ENCODE results near the gene USP7. TPM values are rescaled to one million over a fixed set of nuclear protein-coding genes. Genes with fewer than 3 reads are reported as not detected.
A peak's percentile ranks its signal among the peaks of the same experiment; 100 is the strongest.

The USP7 gene
- total and polyA plus RNA-seq, 8 donors, result 13.0 to 56.5 (median 39.8) TPM

DNA sequence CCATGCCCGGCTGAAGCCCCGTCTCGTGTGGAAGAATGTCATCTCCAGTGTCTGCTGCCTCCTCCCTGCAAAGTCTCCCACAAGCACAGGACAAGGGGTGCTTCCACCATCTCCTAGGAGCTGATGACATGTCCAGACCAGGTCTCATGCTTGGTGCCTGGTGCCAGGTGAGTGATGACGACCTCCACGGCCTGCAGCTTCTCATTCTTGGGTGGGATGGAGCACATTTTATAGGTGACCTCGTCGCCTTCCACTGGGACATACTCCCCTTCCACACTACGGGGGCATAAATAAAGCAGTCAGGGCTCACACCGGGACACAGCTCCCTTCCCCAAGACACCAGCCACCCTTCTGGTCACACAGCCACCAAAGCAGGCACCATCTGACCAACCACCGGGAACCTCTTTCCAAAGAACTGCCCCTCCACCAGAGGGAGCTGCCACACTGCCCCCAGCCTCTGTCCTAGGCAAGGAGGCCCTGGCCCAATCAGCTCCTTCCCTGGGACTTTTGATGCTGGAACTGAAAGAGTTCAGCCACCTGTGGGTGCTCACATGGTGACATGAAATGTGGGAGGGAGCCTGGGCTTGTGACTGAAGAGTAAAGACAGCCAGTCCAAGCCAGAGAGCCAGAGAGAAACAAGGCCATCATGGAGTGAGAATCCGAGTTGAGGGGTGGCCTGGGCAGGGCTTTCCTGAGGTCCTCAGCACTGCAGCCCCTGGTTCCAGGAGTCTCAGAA lies 108.5 kb downstream of the USP7 start:
- ATAC-seq (no peak), FAIRE-seq (no peak), DNase-seq (peak in 2 of 6 donors; percentile 38 to 39)
- WGBS, 2 donors, result 94 to 96% methylated on average over 11 of the region's 11 CpGs
- H3K27me3 ChIP-seq, result no peaks in the 10 kb centered on the region
- H3K27ac ChIP-seq, result no peak overlapping the region
- no peaks in the 10 kb centered on the region for H3K9me3 ChIP-seq
- no peak overlapping the region for H3K4me3 ChIP-seq
- peaks cover 0 to 3% (median 0%) of the 10 kb centered on the region in 3 donors for H3K4me1 ChIP-seq
- peaks cover 0 to 19% (median 2%) of the 10 kb centered on the region in 3 donors for H3K36me3 ChIP-seq
- TF ChIP-seq, protein P1, sequence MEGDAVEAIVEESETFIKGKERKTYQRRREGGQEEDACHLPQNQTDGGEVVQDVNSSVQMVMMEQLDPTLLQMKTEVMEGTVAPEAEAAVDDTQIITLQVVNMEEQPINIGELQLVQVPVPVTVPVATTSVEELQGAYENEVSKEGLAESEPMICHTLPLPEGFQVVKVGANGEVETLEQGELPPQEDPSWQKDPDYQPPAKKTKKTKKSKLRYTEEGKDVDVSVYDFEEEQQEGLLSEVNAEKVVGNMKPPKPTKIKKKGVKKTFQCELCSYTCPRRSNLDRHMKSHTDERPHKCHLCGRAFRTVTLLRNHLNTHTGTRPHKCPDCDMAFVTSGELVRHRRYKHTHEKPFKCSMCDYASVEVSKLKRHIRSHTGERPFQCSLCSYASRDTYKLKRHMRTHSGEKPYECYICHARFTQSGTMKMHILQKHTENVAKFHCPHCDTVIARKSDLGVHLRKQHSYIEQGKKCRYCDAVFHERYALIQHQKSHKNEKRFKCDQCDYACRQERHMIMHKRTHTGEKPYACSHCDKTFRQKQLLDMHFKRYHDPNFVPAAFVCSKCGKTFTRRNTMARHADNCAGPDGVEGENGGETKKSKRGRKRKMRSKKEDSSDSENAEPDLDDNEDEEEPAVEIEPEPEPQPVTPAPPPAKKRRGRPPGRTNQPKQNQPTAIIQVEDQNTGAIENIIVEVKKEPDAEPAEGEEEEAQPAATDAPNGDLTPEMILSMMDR (IDR thresholded peaks at IDR 0.05), result no peak
- intact Hi-C loops (cut with DNase I), result no loop called here

DNA sequence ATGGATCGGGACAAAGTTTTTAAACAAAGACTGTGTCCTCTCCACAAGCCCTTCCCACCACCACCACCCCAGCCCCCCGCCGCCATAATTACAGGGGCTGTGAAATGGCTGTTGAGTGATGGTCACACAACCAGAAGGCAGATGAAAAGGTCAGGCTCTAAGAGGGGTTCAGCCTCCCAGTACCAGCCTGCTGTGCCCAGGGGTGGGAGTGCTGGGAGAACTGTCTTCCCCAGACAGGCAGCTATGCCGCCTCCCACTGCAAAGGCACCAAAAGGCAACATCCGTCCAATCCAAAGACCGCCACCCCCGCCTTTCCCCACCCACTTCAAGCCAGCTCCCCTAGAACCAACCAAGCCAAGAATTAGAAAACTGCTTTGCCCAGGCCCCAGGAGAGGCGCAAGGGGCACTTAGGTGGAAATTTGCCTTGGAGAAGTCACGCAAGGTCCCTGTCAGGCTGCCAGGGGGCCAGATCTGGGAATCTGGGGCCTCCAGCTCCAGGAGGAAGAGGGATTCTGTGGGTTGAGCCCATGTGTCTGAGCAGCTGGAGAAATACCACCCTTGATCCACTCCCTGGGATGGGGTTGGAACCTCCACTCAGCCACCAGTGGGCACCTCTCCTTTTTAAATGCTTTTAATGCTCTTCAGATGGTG lies 109.3 kb downstream of the USP7 start:
- no peaks in the 10 kb centered on the region for H3K9me3 ChIP-seq
- FAIRE-seq, result no peak
- H3K36me3 ChIP-seq, result peaks cover 0 to 27% (median 9%) of the 10 kb centered on the region in 3 donors
- H3K27me3 ChIP-seq, result no peaks in the 10 kb centered on the region
- TF ChIP-seq, protein P1 (IDR thresholded peaks at IDR 0.05), result no peak
- intact Hi-C loops (cut with DNase I), result no loop called here
- WGBS, 2 donors, result 94 to 95% methylated on average over 9 of the region's 9 CpGs
- peak in 2 of 6 donors; percentile 33 to 37 for DNase-seq
- H3K27ac ChIP-seq, result no peak overlapping the region
- H3K4me3 ChIP-seq, result no peak overlapping the region
- ATAC-seq, result no peak
- H3K4me1 ChIP-seq, result no peaks in the 10 kb centered on the region

DNA sequence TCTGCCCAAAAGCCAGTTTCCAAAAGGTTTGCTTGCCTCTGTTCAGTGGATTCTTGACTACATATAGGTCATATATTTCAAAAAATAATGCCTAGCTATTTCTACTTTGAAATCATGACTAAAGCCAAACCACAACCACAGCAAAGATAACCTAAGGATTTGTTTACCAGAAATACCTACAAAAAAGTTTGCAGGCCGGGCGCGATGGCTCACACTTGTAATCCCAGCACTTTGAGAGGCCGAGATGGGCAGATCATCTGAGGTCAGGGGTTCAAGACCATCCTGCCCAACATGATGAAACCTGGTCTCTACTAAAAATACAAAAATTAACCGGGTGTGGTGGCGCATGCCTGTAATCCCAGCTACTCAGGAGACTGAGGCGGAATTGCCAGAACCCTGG lies 110.1 kb downstream of the USP7 start:
- no peak for FAIRE-seq
- H3K27ac ChIP-seq, result no peak overlapping the region
- DNase-seq, result peak in 1 of 6 donors; percentile 16
- 92 to 94% methylated on average over 7 of the region's 7 CpGs for WGBS, 2 donors
- peaks cover 0 to 34% (median 9%) of the 10 kb centered on the region in 3 donors for H3K36me3 ChIP-seq
- no peak overlapping the region for H3K4me3 ChIP-seq
- intact Hi-C loops (cut with DNase I), result no loop called here
- TF ChIP-seq, protein P1 (IDR thresholded peaks at IDR 0.05), result no peak
- H3K27me3 ChIP-seq, result no peaks in the 10 kb centered on the region
- no peaks in the 10 kb centered on the region for H3K9me3 ChIP-seq
- ATAC-seq, result no peak
- H3K4me1 ChIP-seq, result no peaks in the 10 kb centered on the region

DNA sequence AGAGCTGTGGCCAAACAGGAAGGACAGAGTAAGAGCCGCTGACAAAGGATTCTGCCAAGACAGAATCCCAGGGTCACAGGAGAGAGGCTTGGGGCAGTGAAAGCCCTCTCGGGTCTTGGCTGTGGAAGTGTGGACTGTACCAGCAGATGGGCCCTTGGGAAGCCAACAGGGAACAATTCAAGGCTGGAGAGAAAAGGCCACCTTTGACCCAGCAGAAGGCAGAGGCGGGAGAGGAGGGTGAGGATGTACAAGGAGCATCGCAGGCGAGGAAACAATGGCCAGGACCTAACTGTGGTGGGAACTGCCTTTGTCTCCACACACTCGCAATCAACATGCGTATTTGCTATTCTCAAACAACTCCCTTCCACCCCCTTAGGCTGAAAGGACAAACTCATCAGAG lies 110.6 kb downstream of the USP7 start:
- no peaks in the 10 kb centered on the region for H3K9me3 ChIP-seq
- intact Hi-C loops (cut with DNase I), result no loop called here
- TF ChIP-seq, protein P1 (IDR thresholded peaks at IDR 0.05), result no peak
- no peak overlapping the region for H3K27ac ChIP-seq
- H3K4me1 ChIP-seq, result no peaks in the 10 kb centered on the region
- H3K4me3 ChIP-seq, result no peak overlapping the region
- 75 to 85% methylated on average over 7 of the region's 7 CpGs for WGBS, 2 donors
- FAIRE-seq (no peak), DNase-seq (peak in 2 of 6 donors; percentile 9 to 30), ATAC-seq (no peak)
- no peaks in the 10 kb centered on the region for H3K27me3 ChIP-seq
- peaks cover 0 to 34% (median 9%) of the 10 kb centered on the region in 3 donors for H3K36me3 ChIP-seq

DNA sequence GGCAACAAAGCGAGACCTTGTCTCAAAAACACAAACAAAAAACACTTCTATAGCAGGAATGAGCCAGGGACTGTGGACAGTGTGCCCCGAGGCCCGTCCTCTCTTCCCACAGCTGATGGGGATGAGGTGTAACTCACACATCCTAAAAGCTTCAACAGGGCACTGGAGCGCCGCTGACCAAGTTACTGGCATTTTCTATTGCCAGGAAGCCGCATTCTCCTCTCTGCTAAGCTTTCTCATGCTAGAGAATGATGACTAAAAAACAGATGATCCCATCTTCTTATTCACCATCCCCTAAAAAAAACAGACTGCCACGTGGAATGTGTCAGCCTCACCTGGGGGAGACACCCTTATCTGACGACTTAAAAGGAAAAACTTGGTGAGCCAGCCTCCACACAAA lies 111.2 kb downstream of the USP7 start:
- intact Hi-C loops (cut with DNase I), result no loop called here
- TF ChIP-seq, protein P1 (IDR thresholded peaks at IDR 0.05), result no peak
- no peaks in the 10 kb centered on the region for H3K4me1 ChIP-seq
- WGBS, 2 donors, result 81 to 85% methylated on average over 8 of the region's 8 CpGs
- FAIRE-seq, result no peak
- no peak overlapping the region for H3K27ac ChIP-seq
- peak in 2 of 6 donors; percentile 25 to 29 for DNase-seq
- H3K4me3 ChIP-seq, result no peak overlapping the region
- no peak for ATAC-seq
- peaks cover 0 to 32% (median 9%) of the 10 kb centered on the region in 3 donors for H3K36me3 ChIP-seq
- H3K27me3 ChIP-seq, result no peaks in the 10 kb centered on the region
- no peaks in the 10 kb centered on the region for H3K9me3 ChIP-seq
